ENCODE measurements around the gene OFD1.

Gene OFD1

GRCh38 chrX:13734278-13735172 lies at the start of gene OFD1, which contains the start of gene TRAPPC2:
Gene OFD1, plus strand, starts transcription at chrX:13734748. Its CDS starts 324 bp downstream, at chrX:13735072.
Gene TRAPPC2, minus strand, starts transcription at chrX:13734620. Its CDS starts 14,657 bp downstream, at chrX:13719963.
- DNase-seq (ENCODE audit: low spot score): peak; percentile 87

GRCh38 chrX:13685126-13685763 lies 49.3 kb upstream of the OFD1 start:
- no peak for DNase-seq (ENCODE audit: low spot score)

GRCh38 chrX:13687203-13687602 lies 47.3 kb upstream of the OFD1 start:
- no peak for DNase-seq (ENCODE audit: low spot score)

GRCh38 chrX:13688384-13688957 lies 46.1 kb upstream of the OFD1 start:
- no peak for DNase-seq (ENCODE audit: low spot score)

GRCh38 chrX:13688958-13689740 lies 45.4 kb upstream of the OFD1 start, which contains the start of gene RAB9A:
Gene RAB9A, plus strand, starts transcription at chrX:13689128. Its CDS starts 19,619 bp downstream, at chrX:13708747.
- peak; percentile 80 for DNase-seq (ENCODE audit: low spot score)

- no peak for DNase-seq (ENCODE audit: low spot score)
Measured at GRCh38 chrX:13689741-13690211, 44.8 kb upstream of the OFD1 start.

- DNase-seq (ENCODE audit: low spot score): no peak
Measured at GRCh38 chrX:13690836-13691235, 43.7 kb upstream of the OFD1 start.

GRCh38 chrX:13691841-13692371 lies 42.6 kb upstream of the OFD1 start:
- DNase-seq (ENCODE audit: low spot score): peak; percentile 31

- no peak for DNase-seq (ENCODE audit: low spot score)
Measured at GRCh38 chrX:13692771-13693231, 41.7 kb upstream of the OFD1 start.

GRCh38 chrX:13693341-13693961 lies 41.1 kb upstream of the OFD1 start:
- no peak for DNase-seq (ENCODE audit: low spot score)

- DNase-seq (ENCODE audit: low spot score): no peak
Measured at GRCh38 chrX:13694359-13694758, 40.2 kb upstream of the OFD1 start.

GRCh38 chrX:13694983-13695382 lies 39.6 kb upstream of the OFD1 start:
- DNase-seq (ENCODE audit: low spot score): no peak

- no peak for DNase-seq (ENCODE audit: low spot score)
Measured at GRCh38 chrX:13695601-13696115, 38.9 kb upstream of the OFD1 start.

- no peak for DNase-seq (ENCODE audit: low spot score)
Measured at GRCh38 chrX:13697455-13697854, 37.1 kb upstream of the OFD1 start.

GRCh38 chrX:13697976-13698375 lies 36.6 kb upstream of the OFD1 start:
- DNase-seq (ENCODE audit: low spot score): no peak

GRCh38 chrX:13698432-13698831 lies 36.1 kb upstream of the OFD1 start:
- no peak for DNase-seq (ENCODE audit: low spot score)

- no peak for DNase-seq (ENCODE audit: low spot score)
Measured at GRCh38 chrX:13699183-13699826, 35.2 kb upstream of the OFD1 start.

GRCh38 chrX:13700380-13700779 lies 34.2 kb upstream of the OFD1 start:
- no peak for DNase-seq (ENCODE audit: low spot score)

GRCh38 chrX:13702111-13702789 lies 32.3 kb upstream of the OFD1 start:
- DNase-seq (ENCODE audit: low spot score): no peak

GRCh38 chrX:13703135-13703534 lies 31.4 kb upstream of the OFD1 start:
- DNase-seq (ENCODE audit: low spot score): no peak

Data from germinal center (tissue), 1 donor.